Measurements from ENCODE around the gene GARIN1A.

- TF ChIP-seq POLR2A (IDR thresholded peaks at IDR 0.05), result no peak
- no peak for TF ChIP-seq CTCF (IDR thresholded peaks at IDR 0.05 in 8 of 11, conservative IDR thresholded peaks at IDR 0.05 in 3 of 11)
Observed at GRCh38 chr7:128708824-128709223, 36.7 kb downstream of the GARIN1A start.

All from spleen (tissue), 7 donors.